Naive thymus-derived CD4-positive, alpha-beta T cell (primary cell): ENCODE results near the gene AGAP9. TPM values are rescaled to one million over a fixed set of nuclear protein-coding genes. Genes with fewer than 3 reads are reported as not detected.
"Not testable (repeated sequence)": the region's sequence is repeated elsewhere in the genome, so short reads cannot be mapped to it uniquely, and the experiment has no call there.

Experiments used
- ATAC-seq: fragments of 150-1000 bp; cut with Tn5 transposase; 2 replicates; pipeline ENCODE4 v1.10.0; 2021; ENCODE audit warnings: mild to moderate bottlenecking, moderate library complexity
- CTCF ChIA-PET: fragments of 350-600 bp; sonication (Branson Sonifier 250); formaldehyde crosslinking; loops from one replicate; lab custom pipeline; 2021; ENCODE audit warnings: antibody characterized with exemption; lab: Charles Lee
- POLR2A ChIA-PET: fragments of 350-600 bp; sonication (Branson Sonifier 250); formaldehyde crosslinking; loops from one replicate; lab custom pipeline; 2021; ENCODE audit warnings: antibody characterized with exemption, inconsistent platforms; lab: Charles Lee
- DNase-seq, 9 donors: peaks; one replicate each; pipeline versions ENCODE4 v3.0.0 to v3.0.0-alpha.2; 2020 to 2022; ENCODE audit warnings: mixed read lengths in 1 of 9
- H3K27ac ChIP-seq: one replicate; pipeline ENCODE4 v1.7.0; 2013; ENCODE audit warnings: mild to moderate bottlenecking, low read depth, low read length, moderate library complexity
- H3K27me3 ChIP-seq, 2 donors: one replicate each; pipeline ENCODE4 v1.7.0; 2013; ENCODE audit warnings: low read length in 2 of 2, mild to moderate bottlenecking in 2 of 2, moderate library complexity in 2 of 2; ENCODE audit not compliant: control insufficient read depth in 2 of 2, insufficient read depth in 2 of 2
- H3K36me3 ChIP-seq, 3 experiments: 1 replicate in 2 of 3; 2 replicates in 1 of 3; pipeline ENCODE4 v1.7.0; 2013; ENCODE audit warnings: low read length in 3 of 3, mild to moderate bottlenecking in 3 of 3, moderate library complexity in 1 of 3; ENCODE audit not compliant: insufficient read depth in 3 of 3, control insufficient read depth in 2 of 3
- H3K4me1 ChIP-seq, 2 donors: one replicate each; pipeline ENCODE4 v1.7.0; 2013; ENCODE audit warnings: low read length in 2 of 2, mild to moderate bottlenecking in 2 of 2, moderate library complexity in 1 of 2; ENCODE audit not compliant: control insufficient read depth in 2 of 2, insufficient read depth in 2 of 2
- H3K4me3 ChIP-seq: 2 replicates; pipeline ENCODE4 v1.7.0; 2013; ENCODE audit warnings: mild to moderate bottlenecking, low read length
- H3K9me3 ChIP-seq, 3 experiments: 1 replicate in 2 of 3; 2 replicates in 1 of 3; pipeline ENCODE4 v1.7.0; 2013; ENCODE audit warnings: low read length in 3 of 3; ENCODE audit not compliant: control insufficient read depth in 2 of 3
- H3K27ac Mint-ChIP-seq, 9 donors: one replicate each; pipeline ENCODE4 v1.8.0; 2020 to 2022; ENCODE audit warnings: mixed read lengths in 9 of 9, mild to moderate bottlenecking in 8 of 9, moderate library complexity in 5 of 9, inconsistent platforms in 2 of 9
- H3K27me3 Mint-ChIP-seq, 5 donors: one replicate each; pipeline ENCODE4 v1.8.0; 2021 to 2022; ENCODE audit warnings: mixed read lengths in 5 of 5, mild to moderate bottlenecking in 1 of 5
- H3K36me3 Mint-ChIP-seq, 5 donors: one replicate each; pipeline ENCODE4 v1.8.0; 2020 to 2022; ENCODE audit warnings: mixed read lengths in 5 of 5, mild to moderate bottlenecking in 3 of 5, inconsistent platforms in 1 of 5
- H3K4me1 Mint-ChIP-seq, 7 donors: one replicate each; pipeline ENCODE4 v1.8.0; 2020 to 2022; ENCODE audit warnings: mixed read lengths in 7 of 7, mild to moderate bottlenecking in 3 of 7, inconsistent platforms in 1 of 7
- H3K4me3 Mint-ChIP-seq, 10 donors: one replicate each; pipeline ENCODE4 v1.8.0; 2020 to 2022; ENCODE audit warnings: mild to moderate bottlenecking in 10 of 10, mixed read lengths in 10 of 10, moderate library complexity in 6 of 10, inconsistent platforms in 2 of 10
- H3K9me3 Mint-ChIP-seq, 11 donors: one replicate each; pipeline ENCODE4 v1.8.0; 2020 to 2022; ENCODE audit warnings: mixed read lengths in 11 of 11, mild to moderate bottlenecking in 4 of 11, inconsistent platforms in 1 of 11, moderate library complexity in 1 of 11
- intact Hi-C, 2 donors: fragments of 100-400 bp; cut with micrococcal nuclease; formaldehyde crosslinking; loops; one replicate each; pipeline ENCODE4 v1.15.1; 2023
- polyA plus RNA-seq, 2 donors: library from polyadenylated mRNA; unstranded; fragments of 300-500 nt; fragmentation: Illumina TruSeq; gene quantifications; one replicate each; pipeline ENCODE4 v1.2.3, GENCODE V29; 2021
- total RNA-seq, 6 experiments: library from RNA in 5 of 6; stranded (reverse) in 5 of 6; gene quantifications; 1 replicate in 5 of 6; 2 replicates in 1 of 6; pipeline ENCODE4 v1.2.3 and lab custom pipeline; 2021 to 2026

AGAP9 gene
- total and polyA plus RNA-seq, 7 experiments from 2014 or later = 0.19 to 20.4 (median 14.8) TPM

DNA sequence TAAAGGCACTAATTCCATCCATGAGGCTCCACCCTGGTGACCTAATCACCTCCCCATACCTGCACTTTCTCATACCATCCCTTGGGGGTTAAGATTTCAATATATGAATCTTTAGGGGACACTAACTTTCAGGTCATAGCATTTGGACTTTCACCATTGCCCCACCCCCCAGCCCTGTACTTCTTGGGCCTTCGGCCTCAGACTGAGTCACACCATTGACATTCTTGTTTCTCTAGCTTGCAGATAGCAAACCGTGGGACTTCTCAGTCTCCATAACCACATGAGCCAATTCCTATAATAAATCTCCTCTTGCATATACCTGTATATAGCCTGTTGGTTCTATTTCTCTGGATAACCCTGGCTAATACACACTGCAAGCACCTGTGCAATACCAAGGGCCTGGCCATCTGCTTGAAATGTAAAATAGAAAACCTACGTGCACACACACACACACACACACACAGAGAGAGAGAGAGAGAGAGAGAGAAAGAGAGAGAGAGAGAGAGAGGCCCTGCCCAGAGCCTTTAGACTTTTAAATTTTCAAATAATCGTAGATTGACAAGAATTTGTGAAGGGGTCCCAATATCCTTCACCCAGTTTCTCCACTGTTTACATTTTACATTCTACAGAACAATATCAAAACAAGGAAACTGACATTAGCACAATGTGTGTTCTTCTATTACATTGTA, 64.8 kb downstream of the AGAP9 start:
- ATAC-seq = no peak
- Mint-ChIP-seq H3K4me1 (peaks cover 0 to 3% (median 0%) of the 10 kb centered on the region in 7 donors), H3K27me3 (peaks cover 0 to 20% (median 6%) of the 10 kb centered on the region in 5 donors), H3K4me3 (no peak overlapping the region), H3K9me3 (no peaks in the 10 kb centered on the region), H3K27ac (no peak overlapping the region), H3K36me3 (no peaks in the 10 kb centered on the region)
- Histone ChIP-seq H3K9me3 (no peaks in the 10 kb centered on the region), H3K4me1 (no peaks in the 10 kb centered on the region), H3K27ac (no peak overlapping the region), H3K36me3 (no peaks in the 10 kb centered on the region), H3K4me3 (no peak overlapping the region), H3K27me3 (no peaks in the 10 kb centered on the region)
- ChIA-PET CTCF (no interaction called here), POLR2A (no interaction called here)
- DNase-seq = no peak
- intact Hi-C loops = no loop called here

DNA sequence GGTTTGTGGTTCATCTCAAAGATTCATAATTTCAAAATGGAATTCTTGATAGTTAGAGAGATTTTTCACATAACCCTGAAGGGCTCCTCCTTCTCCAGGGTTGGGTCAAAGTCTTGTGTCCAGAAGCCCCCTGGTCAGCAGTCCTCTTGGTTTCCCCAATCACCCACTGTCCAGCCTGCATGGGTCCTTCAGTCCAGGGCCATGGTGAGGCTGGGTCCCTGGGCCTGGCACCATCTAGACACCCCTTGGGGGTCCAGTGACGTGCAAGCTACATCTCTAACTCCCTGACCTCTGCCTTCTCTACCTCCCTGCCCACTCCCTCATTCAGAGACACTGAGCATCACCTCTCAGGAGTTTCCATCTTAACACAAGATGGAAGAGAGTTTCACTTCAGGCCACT, 65.6 kb downstream of the AGAP9 start:
- Mint-ChIP-seq H3K4me1 (peaks cover 0 to 3% (median 0%) of the 10 kb centered on the region in 7 donors), H3K9me3 (no peaks in the 10 kb centered on the region), H3K4me3 (no peak overlapping the region), H3K36me3 (no peaks in the 10 kb centered on the region), H3K27ac (no peak overlapping the region), H3K27me3 (peaks cover 0 to 22% (median 6%) of the 10 kb centered on the region in 5 donors)
- POLR2A ChIA-PET = no interaction called here
- H3K27me3 ChIP-seq = no peaks in the 10 kb centered on the region
- no peaks in the 10 kb centered on the region for H3K9me3 ChIP-seq
- no peaks in the 10 kb centered on the region for H3K4me1 ChIP-seq
- no peaks in the 10 kb centered on the region for H3K36me3 ChIP-seq
- intact Hi-C loops = no loop called here
- DNase-seq (no peak), ATAC-seq (no peak)
- CTCF ChIA-PET = no interaction called here
- H3K4me3 ChIP-seq = no peak overlapping the region
- no peak overlapping the region for H3K27ac ChIP-seq

DNA sequence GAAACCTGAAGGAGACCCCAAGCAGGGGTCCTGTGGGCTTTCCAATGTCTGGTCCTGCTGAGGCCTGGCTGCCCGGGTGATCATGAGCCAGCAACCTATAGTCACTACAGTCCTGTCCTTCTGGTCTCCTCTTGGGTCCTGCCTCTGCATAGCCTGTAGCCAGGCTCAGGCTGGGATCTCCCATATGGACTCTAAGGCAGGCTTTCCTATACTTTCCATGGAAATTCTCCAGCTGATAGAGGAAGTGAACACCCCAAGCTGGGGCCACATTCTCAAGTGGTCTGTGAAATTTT, 66.0 kb downstream of the AGAP9 start:
- no peak overlapping the region for H3K27ac ChIP-seq
- H3K27me3 ChIP-seq = no peaks in the 10 kb centered on the region
- no peaks in the 10 kb centered on the region for H3K4me1 ChIP-seq
- DNase-seq = peak in 1 of 9 donors; percentile 7
- H3K4me3 Mint-ChIP-seq = no peak overlapping the region
- no peak overlapping the region for H3K27ac Mint-ChIP-seq
- H3K4me3 ChIP-seq = no peak overlapping the region
- intact Hi-C loops = no loop called here
- no peaks in the 10 kb centered on the region for H3K9me3 ChIP-seq
- no peak for ATAC-seq
- H3K36me3 ChIP-seq = no peaks in the 10 kb centered on the region
- H3K4me1 Mint-ChIP-seq = peaks cover 0 to 3% (median 0%) of the 10 kb centered on the region in 7 donors
- POLR2A ChIA-PET = no interaction called here
- no peaks in the 10 kb centered on the region for H3K9me3 Mint-ChIP-seq
- H3K36me3 Mint-ChIP-seq = no peaks in the 10 kb centered on the region
- peaks cover 0 to 22% (median 7%) of the 10 kb centered on the region in 5 donors for H3K27me3 Mint-ChIP-seq
- CTCF ChIA-PET = no interaction called here

- Mint-ChIP-seq H3K4me3 (no peak overlapping the region), H3K36me3 (no peaks in the 10 kb centered on the region), H3K9me3 (no peaks in the 10 kb centered on the region), H3K27ac (no peak overlapping the region), H3K4me1 (peaks cover 0 to 3% (median 0%) of the 10 kb centered on the region in 7 donors), H3K27me3 (peaks cover 0 to 22% (median 10%) of the 10 kb centered on the region in 5 donors)
- Histone ChIP-seq H3K27me3 (no peaks in the 10 kb centered on the region), H3K27ac (no peak overlapping the region), H3K4me3 (no peak overlapping the region), H3K9me3 (no peaks in the 10 kb centered on the region), H3K36me3 (no peaks in the 10 kb centered on the region), H3K4me1 (no peaks in the 10 kb centered on the region)
- ChIA-PET POLR2A (no interaction called here), CTCF (no interaction called here)
- DNase-seq = peak in 1 of 9 donors; percentile 1
- ATAC-seq = no peak
- intact Hi-C loops = no loop called here
These were observed 66.5 kb downstream of the AGAP9 start for GRCh38 chr10:47456794-47457527.

- POLR2A ChIA-PET = no interaction called here
- no peaks in the 10 kb centered on the region for H3K9me3 Mint-ChIP-seq
- DNase-seq (no peak), ATAC-seq (no peak)
- H3K4me1 Mint-ChIP-seq = peaks cover 0 to 3% (median 0%) of the 10 kb centered on the region in 7 donors
- Histone ChIP-seq H3K4me1 (no peaks in the 10 kb centered on the region), H3K27ac (no peak overlapping the region), H3K27me3 (no peaks in the 10 kb centered on the region), H3K9me3 (no peaks in the 10 kb centered on the region), H3K36me3 (no peaks in the 10 kb centered on the region), H3K4me3 (no peak overlapping the region)
- no peak overlapping the region for H3K4me3 Mint-ChIP-seq
- CTCF ChIA-PET = no interaction called here
- intact Hi-C loops = no loop called here
- no peaks in the 10 kb centered on the region for H3K36me3 Mint-ChIP-seq
- peaks cover 0 to 22% (median 10%) of the 10 kb centered on the region in 5 donors for H3K27me3 Mint-ChIP-seq
- no peak overlapping the region for H3K27ac Mint-ChIP-seq
These were observed 67.2 kb downstream of the AGAP9 start for GRCh38 chr10:47456079-47456785.

- H3K9me3 ChIP-seq, ATAC-seq, DNase-seq, H3K4me3 Mint-ChIP-seq, intact Hi-C loops, H3K27ac Mint-ChIP-seq, H3K4me1 Mint-ChIP-seq, H3K4me3 ChIP-seq, H3K36me3 ChIP-seq, H3K36me3 Mint-ChIP-seq, H3K27ac ChIP-seq, H3K4me1 ChIP-seq, H3K9me3 Mint-ChIP-seq, H3K27me3 ChIP-seq, CTCF ChIA-PET, POLR2A ChIA-PET: not testable (repeated sequence)
- peaks cover 0 to 22% (median 10%) of the 10 kb centered on the region in 5 donors for H3K27me3 Mint-ChIP-seq
These were observed 67.9 kb downstream of the AGAP9 start for GRCh38 chr10:47455350-47456078.
